ENCODE results near the gene POU6F1.

Gene POU6F1

GRCh38 chr12:51199366-51199945, 18.4 kb downstream of the POU6F1 start:
- TF ChIP-seq NFIC (IDR thresholded peaks at IDR 0.05), result no peak
- no peak for TF ChIP-seq TAF1 (IDR thresholded peaks at IDR 0.05; ENCODE audit: low read depth)
- no peak for TF ChIP-seq CREB1 (IDR thresholded peaks at IDR 0.05; ENCODE audit: low read depth)
- TF ChIP-seq USF1 (IDR thresholded peaks at IDR 0.05), result no peak
- TF ChIP-seq EP300 (IDR thresholded peaks at IDR 0.05; ENCODE audit: borderline replicate concordance), result no peak
- TF ChIP-seq CEBPB (IDR thresholded peaks at IDR 0.05), result no peak
- no peak for TF ChIP-seq MAX (IDR thresholded peaks at IDR 0.05)
- TF ChIP-seq FOXM1 (IDR thresholded peaks at IDR 0.05; ENCODE audit: borderline replicate concordance, low read depth), result no peak
- TF ChIP-seq RAD21 (IDR thresholded peaks at IDR 0.05; ENCODE audit: low read depth), result no peak
- TF ChIP-seq YY1 (IDR thresholded peaks at IDR 0.05; ENCODE audit: low read depth), result no peak
- no peak for TF ChIP-seq TEAD4 (IDR thresholded peaks at IDR 0.05)

GRCh38 chr12:51198568-51199365, 19.1 kb downstream of the POU6F1 start:
- no peak for TF ChIP-seq REST (IDR thresholded peaks at IDR 0.05; ENCODE audit: low read depth)
- TF ChIP-seq TCF12 (IDR thresholded peaks at IDR 0.05; ENCODE audit: low read depth), result no peak
- no peak for TF ChIP-seq EP300 (IDR thresholded peaks at IDR 0.05; ENCODE audit: borderline replicate concordance)
- no peak for TF ChIP-seq MAX (IDR thresholded peaks at IDR 0.05)
- no peak for TF ChIP-seq EGR1 (IDR thresholded peaks at IDR 0.05)

GRCh38 chr12:51197736-51198567, 19.9 kb downstream of the POU6F1 start:
- no peak for TF ChIP-seq TAF1 (IDR thresholded peaks at IDR 0.05; ENCODE audit: low read depth)
- TF ChIP-seq ZBTB7A (IDR thresholded peaks at IDR 0.05; ENCODE audit: low read depth), result no peak
- no peak for TF ChIP-seq EP300 (IDR thresholded peaks at IDR 0.05; ENCODE audit: borderline replicate concordance)
- TF ChIP-seq CREB1 (IDR thresholded peaks at IDR 0.05; ENCODE audit: low read depth), result no peak
- TF ChIP-seq RAD21 (IDR thresholded peaks at IDR 0.05; ENCODE audit: low read depth), result no peak
- TF ChIP-seq FOXM1 (IDR thresholded peaks at IDR 0.05; ENCODE audit: borderline replicate concordance, low read depth), result no peak
- TF ChIP-seq REST (IDR thresholded peaks at IDR 0.05; ENCODE audit: low read depth), result no peak
- no peak for TF ChIP-seq TCF12 (IDR thresholded peaks at IDR 0.05; ENCODE audit: low read depth)
- TF ChIP-seq EGR1 (IDR thresholded peaks at IDR 0.05), result no peak
- TF ChIP-seq NFIC (IDR thresholded peaks at IDR 0.05), result no peak
- no peak for TF ChIP-seq MAX (IDR thresholded peaks at IDR 0.05)

- no peak for TF ChIP-seq USF1 (IDR thresholded peaks at IDR 0.05)
- no peak for TF ChIP-seq EGR1 (IDR thresholded peaks at IDR 0.05)
- TF ChIP-seq NFIC (IDR thresholded peaks at IDR 0.05), result no peak
- TF ChIP-seq RAD21 (IDR thresholded peaks at IDR 0.05; ENCODE audit: low read depth), result no peak
- TF ChIP-seq FOXM1 (IDR thresholded peaks at IDR 0.05; ENCODE audit: borderline replicate concordance, low read depth), result no peak
- no peak for TF ChIP-seq EP300 (IDR thresholded peaks at IDR 0.05; ENCODE audit: borderline replicate concordance)
- no peak for TF ChIP-seq CEBPB (IDR thresholded peaks at IDR 0.05)
These were observed 21.3 kb downstream of the POU6F1 start for GRCh38 chr12:51196547-51196946.

- TF ChIP-seq CEBPB (IDR thresholded peaks at IDR 0.05), result no peak
- no peak for TF ChIP-seq REST (IDR thresholded peaks at IDR 0.05; ENCODE audit: low read depth)
- TF ChIP-seq TCF12 (IDR thresholded peaks at IDR 0.05; ENCODE audit: low read depth), result no peak
- no peak for TF ChIP-seq EP300 (IDR thresholded peaks at IDR 0.05; ENCODE audit: borderline replicate concordance)
- no peak for TF ChIP-seq MAX (IDR thresholded peaks at IDR 0.05)
- TF ChIP-seq CREB1 (IDR thresholded peaks at IDR 0.05; ENCODE audit: low read depth), result no peak
- TF ChIP-seq EGR1 (IDR thresholded peaks at IDR 0.05), result no peak
- TF ChIP-seq TAF1 (IDR thresholded peaks at IDR 0.05; ENCODE audit: low read depth), result no peak
- no peak for TF ChIP-seq FOXM1 (IDR thresholded peaks at IDR 0.05; ENCODE audit: borderline replicate concordance, low read depth)
- TF ChIP-seq ZBTB7A (IDR thresholded peaks at IDR 0.05; ENCODE audit: low read depth), result no peak
- TF ChIP-seq TEAD4 (IDR thresholded peaks at IDR 0.05), result no peak
- TF ChIP-seq USF1 (IDR thresholded peaks at IDR 0.05), result no peak
- TF ChIP-seq YY1 (IDR thresholded peaks at IDR 0.05; ENCODE audit: low read depth), result no peak
These were observed 22.0 kb downstream of the POU6F1 start for GRCh38 chr12:51195841-51196240.

All from Ishikawa (cell line).